GM18517 (cell line): ENCODE results near the gene FAM110A.
"Not testable (repeated sequence)": the region's sequence is repeated elsewhere in the genome, so short reads cannot be mapped to it uniquely, and the experiment has no call there.

ENCODE experiments used
- ATAC-seq: cut with Tn5 transposase; IDR thresholded peaks from one replicate; pipeline ENCODE4 v1.9.1; 2021; ENCODE audit warnings: mild to moderate bottlenecking, moderate library complexity; ENCODE audit not compliant: unreplicated experiment

FAM110A gene

DNA sequence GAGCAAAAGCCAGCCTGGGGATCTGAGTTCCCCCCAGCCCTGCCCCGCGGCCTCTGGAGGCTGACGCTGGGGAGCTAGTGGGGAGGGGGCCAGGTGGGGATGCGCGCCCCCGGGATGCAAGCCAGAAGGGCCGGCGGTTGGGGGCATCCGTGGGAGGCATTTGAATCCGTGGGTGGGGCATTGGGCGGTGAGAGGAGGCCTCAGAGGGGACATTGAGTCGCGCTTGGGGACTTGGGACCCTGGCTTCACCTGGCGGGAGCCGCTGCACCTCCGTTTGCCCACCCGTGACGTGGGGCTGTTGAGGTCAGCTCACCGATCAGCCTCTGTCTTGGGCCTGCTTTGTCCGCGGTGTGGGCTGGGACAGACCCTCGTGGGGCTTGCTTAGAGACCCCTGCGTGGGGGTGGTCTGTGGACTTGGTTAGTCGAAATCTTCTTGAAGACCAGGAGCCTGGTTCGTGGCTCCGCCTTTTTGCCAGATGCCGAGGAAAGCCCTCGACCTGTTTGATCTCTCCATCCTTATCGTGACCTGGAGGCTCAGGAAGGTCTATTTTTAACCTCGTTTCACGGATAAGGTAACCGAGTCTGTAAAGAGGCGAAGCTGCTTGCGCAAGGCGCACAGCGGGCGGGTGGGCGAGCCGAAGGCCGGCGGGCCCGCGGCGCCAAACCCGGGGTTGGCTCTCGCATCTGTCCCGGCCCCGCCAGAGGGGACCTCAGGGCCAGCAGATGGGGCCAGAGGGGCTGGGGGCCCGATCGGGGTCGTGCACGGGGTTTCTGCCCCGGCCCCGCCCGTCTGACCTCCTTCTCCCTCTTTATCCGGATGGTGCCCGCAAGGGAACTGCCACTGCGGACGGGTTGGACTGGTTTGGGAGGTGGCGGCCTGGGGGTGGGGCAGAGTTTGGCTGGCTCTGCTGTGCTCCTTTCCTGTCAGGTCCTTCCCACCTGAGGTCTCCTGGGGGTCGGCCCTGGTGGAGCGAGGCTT is 8.3 kb downstream of the FAM110A start:
- no peak for ATAC-seq

- no peak for ATAC-seq
These were observed 9.0 kb downstream of the FAM110A start for GRCh38 chr20:842547-842940.

DNA sequence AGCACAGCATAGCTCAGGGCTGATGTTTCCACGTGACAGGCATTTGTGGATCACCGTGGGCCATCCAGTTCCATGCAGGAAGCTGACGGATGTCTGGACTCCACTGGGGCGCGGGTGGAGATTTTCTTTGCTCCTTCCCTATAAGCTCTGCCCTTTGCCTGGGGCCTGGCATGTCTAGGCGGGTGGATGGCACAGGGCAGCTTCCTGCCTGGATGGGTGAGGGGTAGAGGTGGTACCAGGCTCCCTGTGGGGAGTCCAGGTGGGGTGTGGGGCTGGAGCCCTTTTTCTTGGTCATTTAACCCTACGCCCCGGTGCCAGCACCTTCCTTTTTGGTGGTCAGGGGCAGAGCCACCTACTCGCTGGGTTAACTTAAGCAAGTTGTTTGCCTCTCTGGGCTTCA is 10.4 kb downstream of the FAM110A start:
- no peak for ATAC-seq

DNA sequence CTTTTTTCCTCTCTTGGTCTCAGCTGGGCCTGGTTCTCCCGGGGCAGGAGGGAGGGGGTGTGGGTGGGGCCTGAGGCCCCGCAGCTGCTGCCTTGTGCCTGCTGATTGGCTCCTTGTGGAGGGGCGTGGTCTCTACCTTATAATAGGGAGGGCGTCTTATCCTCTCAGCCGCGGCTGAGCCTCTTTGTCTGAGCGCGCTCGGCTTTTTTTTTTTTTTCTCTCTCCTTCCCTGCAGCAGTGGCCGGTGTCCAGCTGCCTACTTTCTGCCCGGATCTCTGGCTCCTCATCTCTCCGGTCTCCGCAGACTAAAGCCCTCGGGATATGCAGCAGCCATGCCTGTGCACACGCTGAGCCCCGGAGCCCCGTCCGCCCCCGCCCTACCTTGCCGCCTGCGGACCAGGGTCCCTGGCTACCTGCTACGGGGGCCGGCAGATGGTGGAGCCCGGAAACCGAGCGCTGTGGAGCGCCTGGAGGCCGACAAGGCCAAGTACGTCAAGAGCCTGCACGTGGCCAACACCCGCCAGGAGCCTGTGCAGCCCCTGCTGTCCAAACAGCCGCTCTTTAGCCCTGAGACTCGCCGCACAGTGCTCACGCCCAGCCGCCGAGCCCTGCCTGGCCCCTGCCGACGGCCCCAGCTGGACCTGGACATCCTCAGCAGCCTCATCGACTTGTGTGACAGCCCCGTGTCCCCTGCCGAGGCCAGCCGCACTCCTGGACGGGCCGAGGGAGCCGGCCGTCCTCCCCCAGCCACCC is 11.1 kb downstream of the FAM110A start:
- peak; percentile 92 for ATAC-seq

DNA sequence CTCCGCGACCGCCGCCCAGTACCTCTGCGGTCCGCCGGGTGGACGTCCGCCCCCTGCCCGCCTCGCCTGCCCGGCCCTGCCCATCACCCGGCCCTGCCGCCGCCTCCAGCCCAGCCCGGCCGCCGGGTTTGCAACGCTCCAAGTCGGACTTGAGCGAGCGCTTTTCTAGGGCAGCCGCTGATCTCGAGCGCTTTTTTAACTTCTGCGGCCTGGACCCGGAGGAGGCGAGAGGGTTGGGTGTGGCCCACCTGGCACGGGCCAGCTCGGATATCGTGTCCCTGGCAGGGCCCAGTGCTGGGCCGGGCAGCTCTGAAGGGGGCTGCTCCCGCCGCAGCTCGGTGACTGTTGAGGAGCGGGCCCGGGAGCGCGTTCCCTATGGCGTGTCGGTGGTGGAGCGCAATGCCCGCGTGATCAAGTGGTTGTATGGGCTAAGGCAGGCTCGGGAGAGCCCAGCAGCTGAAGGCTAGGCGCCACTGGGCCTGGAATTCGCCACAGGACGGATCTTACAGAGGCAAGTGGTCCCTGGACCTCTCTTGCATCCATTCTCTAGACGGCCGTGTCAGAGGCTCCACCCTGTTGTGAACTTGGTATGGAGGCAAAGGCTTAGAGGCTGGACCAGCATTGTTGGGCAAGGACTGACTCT is 11.8 kb downstream of the FAM110A start:
- ATAC-seq = no peak

- no peak for ATAC-seq
These were observed 12.7 kb downstream of the FAM110A start for GRCh38 chr20:845941-846893.

- ATAC-seq = no peak
These were observed 13.4 kb downstream of the FAM110A start for GRCh38 chr20:846894-847278.

- ATAC-seq = no peak
These were observed 14.7 kb downstream of the FAM110A start for GRCh38 chr20:848193-848592.

GRCh38 chr20:848731-849130 is 15.2 kb downstream of the FAM110A start:
- not testable (repeated sequence) for ATAC-seq

DNA sequence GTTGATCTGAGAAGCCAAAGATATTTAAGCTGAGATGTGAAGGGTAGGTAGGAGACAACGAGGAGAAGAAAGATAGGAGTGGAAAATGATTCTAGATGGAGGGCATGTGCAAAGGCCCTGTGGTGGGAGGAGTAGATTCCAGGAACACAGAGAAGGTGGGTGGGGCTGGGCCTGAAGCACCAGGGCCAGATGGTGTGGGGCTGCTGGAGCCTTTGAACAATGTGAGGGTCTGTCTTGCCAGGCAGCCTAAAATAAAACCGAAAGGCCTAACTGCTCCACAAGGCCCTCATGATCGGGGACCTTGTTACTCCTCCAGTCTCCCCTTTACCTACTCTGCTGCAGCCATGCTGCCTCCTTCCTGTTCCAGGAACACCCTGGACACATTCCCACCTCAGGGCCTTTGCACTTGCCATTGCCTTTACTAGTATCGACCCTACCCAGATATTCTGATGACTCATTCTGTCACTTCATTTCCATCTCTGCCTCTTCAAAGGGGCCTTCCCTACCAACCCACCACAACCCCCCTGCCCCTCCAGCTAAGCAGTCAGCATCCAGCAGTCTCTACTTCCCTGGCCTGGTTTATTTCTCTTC is 20.0 kb downstream of the FAM110A start:
- ATAC-seq = no peak

DNA sequence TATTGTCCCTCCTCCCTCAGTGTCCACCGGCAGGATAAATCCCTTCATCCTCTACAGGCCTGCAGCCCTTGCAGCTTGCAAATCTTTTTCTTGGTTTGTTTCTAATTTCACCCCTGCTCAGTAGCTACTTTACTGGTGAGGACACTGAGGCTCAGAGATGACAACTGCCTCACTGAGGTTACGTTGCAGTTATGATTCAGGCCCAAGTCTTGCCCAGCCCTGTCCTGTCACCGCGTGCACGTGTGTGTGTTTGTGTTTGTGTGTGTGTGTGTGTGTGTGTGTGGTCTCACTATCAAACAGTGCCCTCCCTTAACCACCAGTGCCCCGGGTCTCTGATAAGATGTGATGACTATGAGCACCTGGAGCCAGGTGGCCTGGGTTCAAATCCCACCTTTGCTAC is 21.1 kb downstream of the FAM110A start:
- no peak for ATAC-seq

DNA sequence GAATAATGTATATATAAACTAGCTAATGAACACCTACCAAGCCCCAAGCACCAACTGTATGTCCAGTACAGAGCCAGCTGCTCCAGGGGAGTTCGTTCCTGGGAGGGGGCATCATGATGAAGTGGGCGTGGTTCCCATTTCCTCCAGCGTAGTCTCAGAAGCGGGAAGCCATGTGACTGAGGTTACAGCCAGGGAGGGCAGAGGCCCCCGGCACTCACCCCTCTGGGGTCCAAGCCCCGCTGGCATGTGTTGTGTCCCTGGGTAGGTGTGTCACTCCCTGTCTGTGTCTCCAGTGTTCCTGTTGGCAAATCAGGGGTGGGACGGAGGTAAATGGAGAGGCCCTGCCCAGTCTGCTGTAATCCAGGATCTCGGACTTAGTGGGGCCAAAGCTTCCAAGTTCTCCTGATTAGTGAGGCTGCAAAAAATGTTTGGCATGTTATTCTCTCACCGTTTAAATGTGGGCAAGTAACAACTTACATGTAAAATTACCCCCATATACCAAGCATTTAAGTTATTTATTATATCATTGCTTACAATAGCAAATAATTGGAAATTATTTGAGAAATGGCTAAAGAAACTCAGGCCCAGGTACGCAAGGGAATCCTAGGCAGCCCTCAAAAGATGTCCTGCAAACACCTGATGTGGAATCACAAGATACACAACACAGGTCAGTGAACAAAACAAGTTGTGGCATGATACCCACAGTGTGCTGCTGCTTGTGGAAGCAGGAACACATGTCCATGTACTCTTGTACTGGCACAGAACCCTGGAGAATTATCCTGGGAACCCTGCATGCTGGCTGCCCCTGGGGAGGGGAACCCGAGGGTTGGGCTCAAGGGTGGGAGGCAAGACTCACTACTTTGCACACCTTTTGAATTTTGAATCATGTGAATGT is 22.2 kb downstream of the FAM110A start:
- no peak for ATAC-seq

- no peak for ATAC-seq
These were observed 22.9 kb downstream of the FAM110A start for GRCh38 chr20:856361-856775.

DNA sequence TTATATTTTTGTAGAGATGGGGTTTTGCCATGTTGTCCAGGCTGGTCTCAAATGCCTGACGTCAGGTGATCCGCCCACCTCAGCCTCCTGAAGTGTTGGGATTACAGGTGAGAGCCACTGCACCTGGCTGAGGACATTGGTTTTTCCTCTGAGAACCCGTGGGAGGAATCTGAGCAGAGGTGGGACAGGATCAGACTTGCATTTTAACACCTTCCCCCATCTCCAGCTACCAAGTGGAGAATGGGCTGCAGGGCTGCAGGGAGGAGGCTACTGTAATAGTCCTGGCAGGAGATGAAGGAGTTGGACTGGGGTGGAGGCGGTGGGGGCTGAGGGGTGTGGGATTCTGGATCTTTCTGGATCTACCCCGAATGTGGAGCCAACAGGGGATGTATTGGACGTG is 24.5 kb downstream of the FAM110A start:
- ATAC-seq = no peak

DNA sequence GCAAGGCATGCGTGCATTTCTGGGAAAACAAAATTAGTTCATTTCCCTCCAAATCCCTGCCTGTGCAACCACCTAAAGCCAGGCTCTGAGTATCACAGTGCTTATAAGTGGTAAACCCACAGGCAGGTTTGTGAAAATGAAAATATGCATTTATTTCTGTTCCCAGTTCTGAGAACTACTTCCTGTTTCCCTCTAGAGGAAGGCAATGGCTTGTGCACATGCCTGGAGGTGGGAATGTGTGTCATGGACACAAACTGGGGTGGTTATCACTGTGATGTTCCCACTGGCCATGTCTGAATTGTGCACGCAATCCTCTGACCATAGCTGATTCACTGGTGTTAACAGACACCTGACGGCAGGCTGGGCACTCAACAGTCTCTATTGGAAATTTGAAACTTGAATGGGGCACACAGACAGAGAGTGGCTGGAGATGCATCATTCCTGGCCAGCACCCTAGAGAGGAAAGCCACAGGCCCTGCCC is 26.3 kb downstream of the FAM110A start:
- ATAC-seq = no peak

- no peak for ATAC-seq
These were observed 27.4 kb downstream of the FAM110A start for GRCh38 chr20:860891-861290.

DNA sequence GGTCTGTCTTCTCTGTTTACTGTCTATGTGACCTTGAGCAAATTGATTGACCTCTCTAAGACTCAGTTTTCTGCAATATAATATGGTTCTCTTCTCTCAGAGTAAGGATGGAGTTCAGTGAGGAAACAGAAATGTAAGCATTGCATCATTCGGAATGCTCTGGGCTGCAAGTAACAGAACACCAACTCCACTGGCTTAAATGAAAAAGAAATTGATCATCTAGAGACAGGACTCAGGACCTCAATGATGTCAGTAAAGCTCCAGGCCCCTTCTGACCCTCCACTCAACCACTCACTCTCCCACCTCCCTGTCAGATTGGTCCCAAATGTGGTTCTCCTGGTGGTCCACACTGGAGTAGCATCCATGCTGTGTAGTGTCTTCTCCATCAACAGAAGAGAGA is 31.9 kb downstream of the FAM110A start:
- no peak for ATAC-seq

DNA sequence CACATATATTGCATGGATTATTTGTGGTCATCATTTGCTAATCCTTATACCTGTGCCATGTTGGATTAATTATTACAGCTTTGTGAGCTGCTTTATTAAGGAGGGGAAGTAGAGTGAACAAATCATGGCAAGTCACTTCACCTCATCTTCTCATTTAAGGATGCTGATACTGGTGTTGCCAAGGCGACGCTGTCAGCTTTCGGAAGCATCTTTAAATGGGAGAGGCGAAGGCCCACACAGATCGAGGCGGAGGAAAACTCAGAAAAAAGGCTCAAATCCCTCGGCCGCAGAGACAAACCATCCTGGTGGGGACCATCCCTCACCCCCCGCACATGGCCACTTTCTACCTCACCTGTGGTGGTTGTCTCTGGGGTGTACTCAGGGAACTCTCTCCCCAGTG is 34.8 kb downstream of the FAM110A start:
- ATAC-seq = no peak

- no peak for ATAC-seq
These were observed 36.1 kb downstream of the FAM110A start for GRCh38 chr20:869606-870005.
